Stomach (tissue), 9 donors: ENCODE measurements around the gene TRMT2A. TPM values are rescaled to one million over a fixed set of nuclear protein-coding genes. Genes with fewer than 3 reads are reported as not detected.
A peak's percentile ranks its signal among the peaks of the same experiment; 100 is the strongest.

Experiments
- DNase-seq, 2 donors: peaks; one replicate each; pipeline versions ENCODE4 v3.0.0 to v3.0.0-alpha.2; 2013 to 2019
- H3K27ac ChIP-seq, 5 donors: fragments of 200-600 bp in 4 of 5; sonication (generic) in 4 of 5; one replicate each; pipeline ENCODE4 v1.5.1; 2013 to 2019; ENCODE audit warnings: mild to moderate bottlenecking in 1 of 5, moderate library complexity in 1 of 5
- H3K27me3 ChIP-seq, 3 donors: fragments of 200-600 bp; sonication (generic); one replicate each; pipeline ENCODE4 v1.5.1; 2017 to 2019; ENCODE audit warnings: mixed run types in 1 of 3
- H3K36me3 ChIP-seq, 4 donors: fragments of 200-600 bp; sonication (generic); 1 replicate in 3 of 4; 2 replicates in 1 of 4; pipeline ENCODE4 v1.5.1; 2016 to 2019
- H3K4me1 ChIP-seq, 4 donors: fragments of 200-600 bp; sonication (generic); one replicate each; pipeline ENCODE4 v1.5.1; 2016 to 2019
- H3K4me3 ChIP-seq, 4 donors: fragments of 200-600 bp; sonication (generic) in 3 of 4; one replicate each; pipeline ENCODE4 v1.5.1; 2016 to 2019; ENCODE audit warnings: mild to moderate bottlenecking in 1 of 4
- H3K9me3 ChIP-seq, 4 donors: fragments of 200-600 bp; sonication (generic); one replicate each; pipeline ENCODE4 v1.5.1; 2016 to 2019
- CTCF ChIP-seq, 7 experiments: fragments of 450-650 bp in 4 of 7; fragments of 200-600 bp in 3 of 7; sonication (generic) in 3 of 7; IDR thresholded peaks; one replicate each; pipeline ENCODE4 v1.5.1; 2016 to 2019; ENCODE audit warnings: antibody characterized with exemption in 7 of 7, control low read depth in 2 of 7, mild to moderate bottlenecking in 1 of 7
- EP300 ChIP-seq: sonication (generic); formaldehyde crosslinking; IDR thresholded peaks from one replicate; pipeline ENCODE4 v1.6.1; 2017; ENCODE audit warnings: antibody characterized with exemption
- POLR2A ChIP-seq, 4 donors: fragments of 450-650 bp; IDR thresholded peaks; one replicate each; pipeline ENCODE4 v1.6.1; 2016; ENCODE audit warnings: antibody characterized with exemption in 4 of 4, control low read depth in 2 of 4, mild to moderate bottlenecking in 1 of 4, moderate library complexity in 1 of 4
- POLR2AphosphoS5 ChIP-seq, 3 donors: sonication (generic); formaldehyde crosslinking; IDR thresholded peaks; one replicate each; pipeline ENCODE4 v1.6.1; 2016; ENCODE audit warnings: antibody characterized with exemption in 3 of 3
- WGBS, 5 donors: extraction: QIAGEN DNeasy Blood & Tissue Kit in 3 of 5; methylation state at CpG; one replicate each; pipeline versions ENCODE4 v1.1.5 to v1.1.7; 2013 to 2018; 5-methylcytosine and 5-hydroxymethylcytosine counted together
- intact Hi-C: fragments of 100-400 bp; cut with DNase I; formaldehyde crosslinking; loops from one replicate; pipeline ENCODE4 v1.15.1; 2023; ENCODE audit warnings: low total_unique reads
- polyA plus RNA-seq, 3 donors: library from polyadenylated mRNA; stranded (reverse); fragments of 200-250 nt; gene quantifications; one replicate each; pipeline ENCODE4 v1.2.3, GENCODE V29; 2013
- total RNA-seq, 5 donors: library from RNA; depleted of rRNA; stranded (reverse); fragments of >200 nt; gene quantifications; one replicate each; pipeline versions ENCODE4 v1.1.0 to v1.2.3, GENCODE V29; 2014 to 2016
- donor health status: healthy with polysubstance abuse.
- donor health status: Bipolar disorder and iron deficiency.
- donor health status: healthy.

Gene TRMT2A
- total and polyA plus RNA-seq, 8 donors, result 17.9 to 143 (median 62.6) TPM

GRCh38 chr22:20128902-20129746 lies 12.1 kb upstream of the TRMT2A start:
- Histone ChIP-seq H3K27me3 (no peaks in the 10 kb centered on the region), H3K4me3 (no peak overlapping the region), H3K36me3 (peaks cover 18 to 41% (median 40%) of the 10 kb centered on the region in 4 donors), H3K27ac (peak overlapping the region in 1 of 5 donors; percentile 27), H3K9me3 (no peaks in the 10 kb centered on the region), H3K4me1 (peaks cover 21 to 39% (median 31%) of the 10 kb centered on the region in 4 donors)
- peak; percentile 37 to 56 for DNase-seq
- TF ChIP-seq POLR2A (IDR thresholded peaks at IDR 0.05) (no peak), EP300 (no peak), CTCF (IDR thresholded peaks at IDR 0.05) (peak in 1 of 7 experiments; percentile 30), POLR2AphosphoS5 (IDR thresholded peaks at IDR 0.05) (no peak)
- WGBS, 5 donors, result 27 to 31% (median 29%) methylated on average over 14 to 18 of the region's 18 CpGs
- intact Hi-C loops, result no loop called here

DNA sequence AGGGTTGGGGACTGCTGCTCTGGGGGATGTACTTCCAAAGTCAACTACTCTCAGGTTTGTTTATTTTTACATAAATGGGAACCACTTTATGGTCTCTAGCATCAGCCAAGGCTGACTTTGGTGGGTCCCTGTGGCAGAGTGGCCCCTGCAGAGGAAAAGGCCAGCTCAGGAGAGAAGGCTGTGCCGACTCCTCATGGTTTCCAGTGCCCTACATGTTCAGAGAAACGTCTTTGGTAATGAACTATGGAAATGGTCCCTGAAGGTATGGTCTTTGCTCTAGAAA lies 11.5 kb upstream of the TRMT2A start:
- H3K4me1 ChIP-seq, result peaks cover 15 to 34% (median 25%) of the 10 kb centered on the region in 4 donors
- H3K36me3 ChIP-seq, result peaks cover 23 to 47% (median 45%) of the 10 kb centered on the region in 4 donors
- H3K27ac ChIP-seq, result no peak overlapping the region
- 39 to 54% (median 52%) methylated on average over 2 of the region's 2 CpGs for WGBS, 5 donors
- TF ChIP-seq POLR2A (IDR thresholded peaks at IDR 0.05) (no peak), EP300 (no peak), POLR2AphosphoS5 (IDR thresholded peaks at IDR 0.05) (no peak), CTCF (IDR thresholded peaks at IDR 0.05) (no peak)
- no peak overlapping the region for H3K4me3 ChIP-seq
- no peaks in the 10 kb centered on the region for H3K9me3 ChIP-seq
- no peak for DNase-seq
- no peaks in the 10 kb centered on the region for H3K27me3 ChIP-seq
- intact Hi-C loops, result no loop called here

DNA sequence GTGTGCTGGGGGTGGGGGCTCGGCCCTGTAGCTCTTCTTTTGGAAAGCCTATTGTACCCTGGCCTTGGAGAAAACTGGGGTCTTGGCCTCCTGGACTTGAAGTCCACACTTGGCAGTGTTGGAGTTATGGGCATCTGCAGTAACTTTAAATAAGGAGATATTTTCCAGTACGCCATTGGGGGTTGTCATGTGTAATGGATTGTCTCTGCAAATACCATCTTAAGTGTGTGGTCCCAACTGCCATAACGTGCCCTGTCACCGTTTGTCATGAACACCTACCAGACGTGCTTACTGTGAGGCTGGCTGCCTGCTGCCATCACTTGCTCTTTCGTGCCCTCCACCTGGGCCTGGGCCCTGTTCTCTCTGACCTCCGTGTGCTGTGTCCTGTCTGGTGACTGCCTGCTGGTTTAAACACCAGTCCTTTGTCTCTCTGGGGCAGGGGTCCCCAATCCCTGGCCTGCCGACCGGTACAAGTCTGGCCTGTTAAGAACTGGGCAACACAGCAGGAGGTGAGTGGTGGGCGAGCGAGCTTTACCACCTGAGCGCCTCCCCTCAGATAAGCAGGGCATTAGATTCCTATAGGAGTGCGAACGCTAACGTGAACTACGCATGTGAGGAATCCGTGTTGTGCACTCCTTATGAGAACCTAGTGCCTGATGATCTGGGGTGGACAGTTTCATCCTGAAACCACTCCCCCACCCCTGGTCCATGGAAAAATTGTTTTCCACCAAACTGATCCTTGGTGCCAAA lies 11.0 kb upstream of the TRMT2A start:
- TF ChIP-seq POLR2AphosphoS5 (IDR thresholded peaks at IDR 0.05) (no peak), POLR2A (IDR thresholded peaks at IDR 0.05) (no peak), EP300 (no peak), CTCF (IDR thresholded peaks at IDR 0.05) (no peak)
- no peak overlapping the region for H3K4me3 ChIP-seq
- H3K27me3 ChIP-seq, result no peaks in the 10 kb centered on the region
- no peak overlapping the region for H3K27ac ChIP-seq
- H3K9me3 ChIP-seq, result no peaks in the 10 kb centered on the region
- DNase-seq, result no peak
- intact Hi-C loops, result no loop called here
- WGBS, 5 donors, result 75 to 84% (median 80%) methylated on average over 17 of the region's 17 CpGs
- H3K4me1 ChIP-seq, result peaks cover 11 to 28% (median 20%) of the 10 kb centered on the region in 4 donors
- peaks cover 24 to 49% (median 48%) of the 10 kb centered on the region in 4 donors for H3K36me3 ChIP-seq

DNA sequence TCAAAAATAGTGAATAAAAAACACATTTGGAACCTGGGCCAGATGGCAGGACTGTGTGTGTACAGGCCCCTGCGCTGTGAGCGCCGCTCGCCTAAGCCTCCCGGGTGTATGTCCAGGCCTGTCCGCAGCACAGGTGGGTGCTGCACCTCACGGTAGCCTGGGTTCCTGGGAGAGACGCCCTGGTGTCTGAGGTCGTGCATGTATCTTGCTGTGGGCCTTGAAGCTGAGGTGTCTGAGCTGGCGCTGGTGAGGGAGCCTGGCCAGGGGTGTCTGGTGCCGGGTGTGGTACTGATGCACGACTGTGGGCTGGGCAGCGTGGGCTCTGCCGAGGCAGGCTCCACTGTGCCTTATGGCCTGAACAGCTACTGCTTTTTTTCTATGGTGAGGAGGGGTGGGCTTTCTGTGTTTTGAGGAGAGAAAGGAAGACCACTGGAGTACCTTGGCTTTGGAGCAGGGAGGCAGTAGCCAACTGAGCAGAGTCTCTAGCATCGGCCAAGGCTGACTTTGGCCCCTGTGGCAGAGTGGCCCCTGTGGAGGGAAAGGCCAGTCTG lies 10.4 kb upstream of the TRMT2A start:
- Histone ChIP-seq H3K4me1 (peaks cover 5 to 23% (median 16%) of the 10 kb centered on the region in 4 donors), H3K27me3 (no peaks in the 10 kb centered on the region), H3K27ac (no peak overlapping the region), H3K9me3 (no peaks in the 10 kb centered on the region), H3K4me3 (no peak overlapping the region), H3K36me3 (peaks cover 24 to 53% (median 51%) of the 10 kb centered on the region in 4 donors)
- TF ChIP-seq POLR2AphosphoS5 (IDR thresholded peaks at IDR 0.05) (no peak), EP300 (no peak), CTCF (IDR thresholded peaks at IDR 0.05) (no peak), POLR2A (IDR thresholded peaks at IDR 0.05) (no peak)
- no peak for DNase-seq
- 83 to 87% (median 85%) methylated on average over 15 of the region's 15 CpGs for WGBS, 5 donors
- intact Hi-C loops, result no loop called here
